ENCODE results near the gene PIK3C2G.
"Not testable (repeated sequence)": the region's sequence is repeated elsewhere in the genome, so short reads cannot be mapped to it uniquely, and the experiment has no call there.

PIK3C2G gene

DNA sequence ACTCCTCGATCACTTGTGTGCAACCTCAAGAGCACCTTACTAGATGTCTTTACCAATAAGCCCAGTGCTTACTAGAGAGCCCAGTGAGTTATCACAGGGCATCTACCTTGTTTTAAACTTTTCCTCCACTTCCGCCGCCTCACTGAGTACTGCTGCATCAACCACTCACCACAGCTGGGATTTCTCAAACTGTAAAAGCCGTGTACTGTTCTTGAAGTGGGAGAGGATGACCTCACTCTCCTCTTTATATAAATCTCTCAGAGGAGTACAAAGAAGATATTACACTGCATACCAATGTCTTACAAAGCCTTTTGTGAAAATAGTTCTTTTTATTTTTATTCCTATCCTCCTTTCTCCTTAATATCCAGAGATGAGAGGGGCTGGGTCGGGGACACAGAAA is 382.4 kb downstream of the PIK3C2G start:
- DNase-seq (ENCODE audit: low read depth): no peak

DNA sequence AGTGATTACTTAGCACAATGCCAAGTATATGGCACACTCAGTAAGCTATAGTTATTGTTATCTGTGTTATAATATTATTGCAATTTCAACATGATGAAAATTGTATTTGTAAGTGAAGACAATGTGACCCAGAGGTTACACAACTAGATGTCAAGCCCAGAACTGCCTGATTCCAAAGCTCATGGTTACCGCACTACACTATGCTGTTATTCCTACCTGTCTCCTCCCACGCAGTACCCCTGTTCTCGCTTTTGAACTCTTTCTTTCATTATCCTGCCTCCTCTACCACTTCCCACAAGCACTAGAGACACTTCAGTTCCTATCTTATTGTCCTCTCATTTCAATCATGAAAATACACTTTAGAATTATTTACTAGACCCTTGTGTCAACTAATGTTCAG is 383.2 kb downstream of the PIK3C2G start:
- no peak for DNase-seq (ENCODE audit: low read depth)

DNA sequence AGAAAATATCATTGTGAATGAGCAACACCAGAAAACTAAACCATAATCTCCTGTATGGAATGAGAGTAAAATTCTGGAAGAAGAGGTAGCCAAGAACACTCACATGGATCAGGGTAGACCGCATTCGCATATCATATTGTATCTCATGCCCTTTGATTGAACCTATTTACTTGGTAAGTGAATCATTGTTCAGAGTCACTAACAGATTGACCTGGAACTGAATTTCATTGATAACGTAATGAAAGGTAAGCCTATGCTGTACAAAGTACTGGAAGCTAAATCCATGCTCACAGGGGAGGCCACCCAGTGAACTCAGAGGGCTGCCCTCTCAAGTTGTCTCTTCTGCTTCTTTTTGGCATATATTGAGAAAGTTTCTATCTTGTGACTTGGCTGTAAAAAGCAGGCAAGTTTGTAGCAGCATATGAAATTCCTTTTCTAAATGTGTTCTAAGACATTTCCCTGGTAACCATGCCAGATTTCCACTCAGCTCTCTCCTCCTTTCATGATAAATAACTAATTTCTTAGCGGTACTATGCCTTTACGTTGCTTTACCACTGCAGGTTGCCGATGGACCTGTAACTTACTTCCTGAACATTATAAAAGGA is 385.1 kb downstream of the PIK3C2G start:
- no peak for DNase-seq (ENCODE audit: low read depth)

DNA sequence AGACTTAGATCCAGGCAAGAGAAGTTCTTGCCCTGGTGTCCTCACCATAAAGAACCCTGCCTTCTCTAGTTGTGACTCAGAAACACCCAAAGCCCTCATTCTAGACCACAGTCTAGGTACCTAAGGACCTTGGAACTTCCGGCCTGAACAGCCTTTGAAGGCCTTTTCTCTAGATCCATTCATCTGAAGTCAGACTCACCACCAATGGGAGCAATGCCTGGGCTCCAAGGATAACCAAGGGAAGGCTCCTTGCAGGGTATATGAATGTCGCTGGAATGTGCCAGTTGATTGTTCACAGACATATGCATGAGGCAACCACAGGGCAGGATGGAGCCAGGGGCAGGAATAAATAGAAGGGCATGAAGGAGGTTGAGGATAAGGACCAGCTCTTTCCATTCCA is 390.2 kb downstream of the PIK3C2G start:
- DNase-seq (ENCODE audit: low read depth): no peak

DNA sequence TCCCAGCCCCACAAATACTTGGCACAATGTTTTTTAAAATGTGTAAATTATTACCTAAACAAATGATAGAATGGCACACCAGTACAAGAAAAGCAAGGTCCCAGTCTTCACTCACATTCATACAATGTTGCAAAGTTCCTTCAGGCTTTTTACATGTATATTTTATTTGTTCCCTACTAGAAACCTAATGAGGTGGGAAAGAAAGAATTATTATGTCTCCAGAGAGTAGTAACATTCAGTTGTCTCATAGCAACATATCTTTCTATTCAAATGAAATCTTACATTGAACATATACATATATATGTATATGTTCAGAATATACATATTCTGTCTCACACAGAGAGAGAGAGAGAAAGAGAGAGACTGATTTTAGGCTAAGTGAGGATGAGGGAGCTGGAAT is 391.3 kb downstream of the PIK3C2G start:
- DNase-seq (ENCODE audit: low read depth): no peak

DNA sequence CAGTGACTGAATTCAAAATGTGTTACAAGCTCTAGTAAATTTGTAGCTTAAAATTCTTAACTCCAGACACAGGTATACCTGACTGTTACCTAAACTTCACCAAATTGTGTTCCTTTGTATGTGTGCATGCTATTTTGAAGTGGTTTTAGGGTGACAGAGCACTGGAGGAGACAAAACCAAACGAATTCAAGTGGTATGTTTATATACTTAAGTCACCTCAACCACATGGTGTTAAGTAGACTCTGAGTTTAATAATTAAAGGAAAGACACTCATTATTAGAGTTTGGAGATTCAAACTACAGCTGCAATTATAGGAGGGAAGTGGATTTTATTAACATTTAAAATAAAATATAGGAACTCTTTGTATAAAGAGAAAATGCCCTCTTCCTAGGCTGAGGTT is 392.1 kb downstream of the PIK3C2G start:
- DNase-seq (ENCODE audit: low read depth): no peak

DNA sequence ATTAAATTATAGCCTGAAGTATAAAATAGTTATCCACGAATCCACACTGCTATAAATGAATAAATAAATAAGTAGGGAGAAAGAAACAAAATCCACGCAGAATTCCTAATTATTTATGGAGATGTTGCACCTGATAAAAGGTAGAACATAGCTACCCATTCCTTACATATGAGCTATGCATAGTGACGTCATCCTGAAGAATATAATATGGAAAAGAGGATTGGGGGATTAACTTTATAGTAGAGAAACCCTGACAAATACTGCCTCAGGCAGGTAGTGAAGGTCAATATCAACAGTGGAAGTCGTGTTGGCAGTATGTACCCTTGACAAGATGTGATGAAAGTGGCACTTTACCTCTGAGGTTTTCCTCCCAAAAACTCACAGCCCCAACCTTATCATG is 394.0 kb downstream of the PIK3C2G start:
- DNase-seq (ENCODE audit: low read depth): no peak

DNA sequence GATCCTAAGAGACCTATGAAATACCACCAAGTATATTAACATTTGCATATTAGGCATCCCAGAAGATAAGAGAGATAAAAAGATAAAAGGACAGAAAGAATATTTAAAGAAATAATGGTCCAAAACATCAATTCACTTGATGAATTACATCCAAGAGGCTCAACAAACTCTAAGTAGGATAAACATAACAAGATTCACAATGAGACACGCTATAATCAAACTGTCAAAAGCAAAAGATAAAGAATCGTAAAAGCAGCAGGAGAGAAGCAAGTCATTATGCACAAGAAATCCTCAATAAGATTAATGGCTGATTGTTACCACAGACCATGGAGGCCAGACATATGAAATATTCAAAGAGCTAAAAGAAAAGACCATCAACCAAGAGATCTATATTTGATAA is 396.9 kb downstream of the PIK3C2G start:
- no peak for DNase-seq (ENCODE audit: low read depth)

DNA sequence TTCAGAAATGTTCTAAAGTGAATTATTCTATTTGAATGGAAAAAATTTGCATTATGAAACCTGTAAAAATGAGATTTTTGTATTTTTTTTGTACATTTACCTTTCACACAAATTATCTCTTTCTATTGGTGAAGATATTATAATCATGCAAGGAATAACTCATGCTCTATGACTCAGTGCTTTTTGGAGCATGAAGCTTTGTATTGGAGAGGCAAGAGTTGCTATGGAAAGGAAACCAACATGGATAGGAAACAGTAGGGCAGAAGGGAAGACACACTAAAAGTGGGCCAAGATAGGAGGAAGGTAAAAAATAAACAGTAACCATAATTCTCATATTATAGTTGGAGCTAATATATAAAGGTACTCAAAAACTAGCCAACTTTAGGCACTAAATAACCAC is 397.5 kb downstream of the PIK3C2G start:
- DNase-seq (ENCODE audit: low read depth): no peak

DNA sequence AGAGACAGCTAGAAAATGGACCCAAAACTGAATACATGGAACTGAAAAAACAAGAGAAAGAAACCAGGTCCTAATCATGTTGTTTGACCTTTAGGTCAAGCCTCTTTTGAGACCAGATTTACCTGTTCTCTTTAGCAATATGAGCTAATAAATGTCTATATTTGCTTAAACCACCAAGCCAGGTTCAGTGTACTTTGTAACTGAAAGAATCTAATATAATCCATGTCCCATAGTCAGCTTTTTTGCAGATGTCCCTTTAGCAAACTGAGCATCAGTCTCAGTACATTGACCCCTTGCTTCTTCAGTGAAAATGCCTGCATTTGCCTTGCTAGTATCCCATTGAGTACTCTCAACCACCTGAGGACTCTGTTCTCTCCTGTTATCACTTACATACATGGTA is 414.8 kb downstream of the PIK3C2G start:
- DNase-seq (ENCODE audit: low read depth): no peak

DNA sequence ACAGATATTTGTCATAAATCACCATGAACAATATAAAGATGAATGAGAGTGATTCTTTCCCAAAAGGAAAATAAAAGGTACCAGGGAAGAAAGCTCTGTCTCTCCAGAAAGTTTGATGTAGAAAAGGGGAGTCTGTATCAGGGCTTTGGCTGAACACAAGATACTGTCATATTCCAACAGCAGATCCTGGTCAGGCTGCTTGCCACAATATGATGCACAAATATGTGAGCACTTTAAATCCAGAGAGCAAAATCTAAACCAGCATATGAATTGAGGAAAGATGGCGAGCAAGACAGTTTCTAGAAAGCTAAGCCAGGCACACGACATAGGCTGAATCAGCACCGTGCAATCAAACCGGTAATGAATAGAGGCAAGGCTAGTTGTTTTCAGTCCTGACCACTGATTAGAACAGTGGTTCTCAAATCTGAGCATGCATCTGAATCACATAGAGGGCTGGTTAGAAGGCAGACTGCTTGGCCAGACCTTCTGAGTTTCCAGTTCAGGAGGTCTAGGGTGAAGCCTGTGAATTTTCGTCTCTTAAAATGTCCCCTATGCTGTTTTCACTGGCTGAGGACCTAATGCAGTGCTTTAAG is 415.8 kb downstream of the PIK3C2G start:
- DNase-seq (ENCODE audit: low read depth): no peak

DNA sequence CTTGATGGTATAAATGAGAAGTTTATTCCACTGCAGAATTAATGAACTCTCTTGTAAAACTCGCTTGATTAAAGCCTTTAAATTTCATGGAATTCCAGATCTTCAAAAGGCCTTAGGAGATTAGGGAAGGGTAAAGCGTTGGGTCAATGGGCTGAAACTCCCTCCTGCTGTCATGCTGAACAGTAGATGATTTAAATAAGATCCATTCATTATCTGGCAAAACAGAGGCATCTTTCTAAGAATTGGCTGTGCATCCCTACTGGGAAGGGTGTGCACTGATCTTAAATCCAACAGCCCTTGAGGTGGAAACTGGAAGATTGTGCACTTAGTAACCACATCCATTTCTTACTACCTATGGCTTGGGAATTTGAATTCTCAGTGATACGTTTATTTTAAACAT is 420.5 kb downstream of the PIK3C2G start:
- no peak for DNase-seq (ENCODE audit: low read depth)

DNA sequence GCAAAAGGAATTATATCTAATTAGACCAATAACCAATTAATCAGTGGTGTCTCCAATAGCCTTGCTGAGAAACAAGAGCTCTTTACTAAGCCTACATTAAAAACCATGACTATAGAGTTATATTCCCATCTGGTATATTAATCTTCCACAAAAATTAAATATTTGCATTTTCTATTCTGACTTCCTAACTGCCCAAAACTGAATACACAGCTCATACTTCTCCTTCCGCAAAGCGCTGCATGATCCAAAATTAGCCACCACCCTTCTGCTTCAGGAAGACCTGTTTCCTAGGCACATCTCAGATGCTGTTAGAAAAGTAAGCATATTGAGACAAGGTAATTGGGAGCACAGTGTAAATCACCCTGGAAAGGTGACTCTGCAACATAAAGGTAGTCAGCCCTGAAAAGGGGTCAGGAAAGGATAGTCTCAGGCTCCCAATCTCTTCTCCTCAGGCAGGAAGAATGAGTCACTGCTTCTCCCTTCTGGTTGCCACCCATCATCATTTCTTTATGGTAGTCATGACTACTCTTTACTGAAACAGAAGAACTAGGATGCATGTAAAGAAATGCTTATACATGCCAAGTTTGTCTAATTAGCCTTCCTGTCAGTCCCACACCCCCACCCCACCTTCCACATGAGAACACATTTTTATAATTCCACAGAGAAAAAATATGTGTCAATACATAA is 422.2 kb downstream of the PIK3C2G start:
- no peak for DNase-seq (ENCODE audit: low read depth)

DNA sequence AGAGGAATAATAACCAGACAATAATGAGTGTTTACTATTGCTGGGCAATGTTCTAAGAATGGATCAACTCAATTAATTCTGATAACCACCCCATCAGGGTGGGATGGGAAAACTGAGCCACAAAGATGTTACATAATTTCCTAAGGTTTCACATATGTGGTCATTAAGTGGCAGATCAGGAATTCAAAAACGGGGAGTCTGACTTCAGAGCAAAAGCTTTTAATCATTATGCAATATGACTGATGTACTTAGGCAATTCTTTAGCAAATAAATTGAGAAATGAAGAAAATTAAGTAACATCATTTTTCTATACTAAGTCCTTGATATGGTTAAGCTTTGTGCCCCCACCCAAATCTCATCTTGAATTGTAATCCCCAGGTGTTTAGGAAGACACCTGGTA is 423.1 kb downstream of the PIK3C2G start:
- DNase-seq (ENCODE audit: low read depth): no peak

DNA sequence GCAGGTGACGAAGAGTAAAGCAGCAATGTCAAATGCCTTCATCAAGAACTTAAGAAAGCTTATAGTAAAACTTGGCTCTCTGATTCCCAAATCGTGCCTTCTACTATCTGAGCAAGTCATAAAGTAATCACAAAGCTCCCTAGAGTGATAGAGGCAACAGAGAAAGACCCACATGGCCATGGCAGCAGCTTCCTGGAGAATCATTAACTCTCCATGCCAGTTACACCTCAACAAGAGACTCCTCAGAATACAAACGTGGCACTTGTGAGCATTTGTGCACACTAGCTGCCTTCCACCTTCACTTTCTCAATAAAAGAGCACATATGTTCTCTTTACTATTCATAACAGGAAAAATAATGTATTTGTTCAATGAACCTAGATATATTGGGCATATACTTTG is 428.5 kb downstream of the PIK3C2G start:
- DNase-seq (ENCODE audit: low read depth): no peak

DNA sequence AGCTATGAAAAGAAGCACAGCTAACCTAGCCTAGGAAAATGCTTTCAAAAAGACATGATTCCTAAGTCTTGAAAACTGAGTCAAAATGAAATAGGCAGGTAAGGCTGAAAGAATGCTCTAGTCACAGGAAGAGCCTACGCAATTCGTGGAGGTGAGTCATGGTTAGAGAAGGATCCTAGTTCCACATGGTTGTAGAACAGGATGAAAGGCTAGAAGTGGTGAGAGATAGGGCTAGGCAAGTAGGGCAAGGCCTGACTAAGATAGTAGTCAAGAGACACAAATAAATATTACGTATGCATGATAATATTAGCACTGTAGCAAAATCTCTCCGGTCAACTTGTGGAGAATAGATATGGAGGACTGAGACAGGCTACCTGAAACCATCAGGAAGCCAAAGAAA is 429.3 kb downstream of the PIK3C2G start:
- no peak for DNase-seq (ENCODE audit: low read depth)

DNA sequence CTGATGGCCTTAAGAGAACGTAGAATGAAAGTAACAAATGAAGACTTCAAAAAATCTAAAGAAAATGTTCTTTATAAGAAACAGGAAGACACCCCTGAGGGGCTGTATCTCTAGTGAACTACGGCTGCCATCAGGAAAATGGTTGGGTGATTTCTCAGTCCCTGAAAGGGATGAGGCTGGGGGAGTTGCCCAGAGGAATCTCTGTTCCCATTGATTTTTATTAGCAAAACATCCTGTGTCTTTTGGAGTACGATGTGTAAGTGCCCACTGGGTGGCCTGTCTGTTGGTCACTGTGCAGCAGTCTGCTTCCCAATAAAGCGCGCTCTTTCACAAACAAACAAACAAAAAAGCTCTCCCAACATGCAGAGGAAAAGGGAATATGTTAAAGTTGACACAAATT is 432.7 kb downstream of the PIK3C2G start:
- DNase-seq (ENCODE audit: low read depth): not testable (repeated sequence)

DNA sequence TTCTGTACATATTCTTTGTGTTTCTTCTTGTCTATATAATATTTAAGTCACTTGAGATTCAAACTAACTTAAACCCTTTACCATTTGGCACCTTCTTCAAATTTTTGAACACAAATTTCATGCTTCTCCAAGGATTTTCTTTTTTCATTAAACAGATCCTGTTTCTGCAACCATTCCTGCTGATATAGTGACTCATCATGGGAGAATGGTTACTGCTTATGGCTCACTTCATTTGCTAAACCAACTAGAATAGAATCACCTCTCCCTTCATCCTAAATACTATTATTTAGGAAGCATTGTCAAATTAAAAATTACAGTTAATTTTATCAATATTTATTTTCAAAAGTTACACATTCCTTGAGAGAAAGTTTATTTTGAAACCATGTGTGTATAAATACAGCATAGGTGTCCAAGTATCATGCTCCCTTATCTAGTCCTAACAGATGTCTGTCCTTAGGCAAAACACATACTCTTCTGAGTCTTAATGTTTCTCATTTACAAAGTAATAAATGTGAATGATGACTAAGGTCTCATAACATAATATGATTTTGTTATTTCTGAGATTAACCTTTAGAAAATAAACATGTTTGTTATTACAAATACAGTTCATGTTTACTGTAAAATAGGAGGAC is 435.8 kb downstream of the PIK3C2G start:
- DNase-seq (ENCODE audit: low read depth): no peak

Measured in stimulated activated CD4-positive, alpha-beta T cell treated with anti-CD3 and anti-CD28 coated beads, Interleukin-2, amount 100 ng/mL, for 4 hours (primary cell).